ENCODE measurements around the gene BDKRB2.

GRCh38 chr14:96216627-96217026 lies 12.0 kb downstream of the BDKRB2 start:
- TF ChIP-seq CTCF (IDR thresholded peaks at IDR 0.05; ENCODE audit: low read length): no peak
- no peak for TF ChIP-seq EZH2 (optimal IDR thresholded peaks at IDR 0.05; ENCODE audit: low read depth, low read length)
- no peak for TF ChIP-seq EZH2phosphoT487 (IDR thresholded peaks at IDR 0.05; ENCODE audit: low read length)
